ENCODE measurements around the gene DZIP1.

DNA sequence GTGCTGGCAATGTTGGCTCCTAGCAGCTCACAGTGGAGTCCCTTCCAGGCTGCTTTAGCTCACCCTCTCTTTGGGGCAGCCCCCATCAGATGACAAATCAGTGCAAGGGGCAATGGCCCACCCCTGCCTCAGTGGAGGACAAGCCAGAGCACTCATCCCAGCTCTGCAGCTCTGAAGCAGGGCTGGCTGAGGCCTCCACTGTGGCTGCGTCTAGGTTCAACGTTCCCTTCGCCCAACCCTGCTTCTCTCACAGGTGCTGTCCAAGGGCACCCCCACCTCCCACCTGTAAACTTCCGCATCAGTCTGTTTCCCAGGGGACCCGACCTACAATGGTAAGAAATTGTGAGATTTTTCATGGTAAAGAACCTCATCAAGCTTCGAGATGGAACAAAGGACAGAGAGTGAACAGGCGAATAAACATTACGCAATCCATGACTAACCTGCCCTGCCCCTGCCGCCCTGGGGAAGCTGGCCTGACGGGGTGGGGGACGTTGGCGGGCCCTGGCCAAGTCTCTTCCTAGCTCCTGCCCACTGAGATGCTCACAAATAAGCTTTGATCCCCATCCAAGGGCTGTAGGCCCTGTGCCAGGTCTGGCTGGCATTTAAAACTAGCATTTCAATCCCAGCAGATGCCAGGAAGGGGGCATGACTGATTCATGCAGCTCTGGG, 40.5 kb downstream of the DZIP1 start:
- TF ChIP-seq EZH2phosphoT487 (IDR thresholded peaks at IDR 0.05; ENCODE audit: low read depth): no peak
- TF ChIP-seq, protein P1, sequence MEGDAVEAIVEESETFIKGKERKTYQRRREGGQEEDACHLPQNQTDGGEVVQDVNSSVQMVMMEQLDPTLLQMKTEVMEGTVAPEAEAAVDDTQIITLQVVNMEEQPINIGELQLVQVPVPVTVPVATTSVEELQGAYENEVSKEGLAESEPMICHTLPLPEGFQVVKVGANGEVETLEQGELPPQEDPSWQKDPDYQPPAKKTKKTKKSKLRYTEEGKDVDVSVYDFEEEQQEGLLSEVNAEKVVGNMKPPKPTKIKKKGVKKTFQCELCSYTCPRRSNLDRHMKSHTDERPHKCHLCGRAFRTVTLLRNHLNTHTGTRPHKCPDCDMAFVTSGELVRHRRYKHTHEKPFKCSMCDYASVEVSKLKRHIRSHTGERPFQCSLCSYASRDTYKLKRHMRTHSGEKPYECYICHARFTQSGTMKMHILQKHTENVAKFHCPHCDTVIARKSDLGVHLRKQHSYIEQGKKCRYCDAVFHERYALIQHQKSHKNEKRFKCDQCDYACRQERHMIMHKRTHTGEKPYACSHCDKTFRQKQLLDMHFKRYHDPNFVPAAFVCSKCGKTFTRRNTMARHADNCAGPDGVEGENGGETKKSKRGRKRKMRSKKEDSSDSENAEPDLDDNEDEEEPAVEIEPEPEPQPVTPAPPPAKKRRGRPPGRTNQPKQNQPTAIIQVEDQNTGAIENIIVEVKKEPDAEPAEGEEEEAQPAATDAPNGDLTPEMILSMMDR (IDR thresholded peaks at IDR 0.05; ENCODE audit: low read depth, low read length): no peak
